Tibial nerve (tissue), 4 donors: ENCODE data around the gene KRTAP7-1. TPM values are rescaled to one million over a fixed set of nuclear protein-coding genes. Genes with fewer than 3 reads are reported as not detected.

Source experiments
- DNase-seq, 2 donors: peaks; one replicate each; pipeline ENCODE4 v3.0.0-alpha.2; 2019; ENCODE audit warnings: low spot score in 2 of 2
- H3K27ac ChIP-seq, 4 donors: fragments of 200-600 bp; sonication (generic) in 3 of 4; one replicate each; pipeline ENCODE4 v1.5.1; 2017 to 2019; ENCODE audit warnings: mild to moderate bottlenecking in 1 of 4
- H3K27me3 ChIP-seq, 2 donors: fragments of 200-600 bp; sonication (generic) in 1 of 2; one replicate each; pipeline versions ENCODE4 v1.5.1 to v1.6.0; 2017 to 2019
- H3K36me3 ChIP-seq, 3 donors: fragments of 200-600 bp; sonication (generic); one replicate each; pipeline ENCODE4 v1.5.1; 2018 to 2019
- H3K4me1 ChIP-seq, 4 donors: fragments of 200-600 bp; sonication (generic) in 3 of 4; one replicate each; pipeline ENCODE4 v1.5.1; 2017 to 2019
- H3K4me3 ChIP-seq, 4 donors: fragments of 200-600 bp; sonication (generic) in 3 of 4; one replicate each; pipeline ENCODE4 v1.5.1; 2017 to 2019; ENCODE audit warnings: mild to moderate bottlenecking in 1 of 4, moderate library complexity in 1 of 4
- H3K9me3 ChIP-seq, 4 donors: fragments of 200-600 bp; sonication (generic) in 3 of 4; one replicate each; pipeline ENCODE4 v1.5.1; 2017 to 2019
- CTCF ChIP-seq, 5 experiments: fragments of 200-600 bp in 3 of 5; fragments of 450-650 bp in 2 of 5; sonication (generic) in 3 of 5; IDR thresholded peaks; one replicate each; pipeline ENCODE4 v1.5.1; 2016 to 2019; ENCODE audit warnings: antibody characterized with exemption in 5 of 5, mild to moderate bottlenecking in 3 of 5, moderate library complexity in 2 of 5
- EP300 ChIP-seq, 2 donors: sonication (generic); formaldehyde crosslinking; IDR thresholded peaks; one replicate each; pipeline ENCODE4 v1.6.1; 2017; ENCODE audit warnings: antibody characterized with exemption in 2 of 2, mild to moderate bottlenecking in 1 of 2
- POLR2A ChIP-seq, 2 donors: fragments of 450-650 bp; IDR thresholded peaks; one replicate each; pipeline ENCODE4 v1.6.1; 2017; ENCODE audit warnings: antibody characterized with exemption in 2 of 2, mild to moderate bottlenecking in 2 of 2, moderate library complexity in 2 of 2
- WGBS, 2 donors: methylation state at CpG; one replicate each; pipeline ENCODE4 v1.1.5; 2018; 5-methylcytosine and 5-hydroxymethylcytosine counted together
- total RNA-seq, 4 donors: library from RNA; depleted of rRNA; stranded (reverse); fragments of >200 nt; gene quantifications; one replicate each; pipeline ENCODE4 v1.1.0, GENCODE V29; 2016

The KRTAP7-1 gene
- total RNA-seq, 4 donors from 2014 or later, result not detected

- no peak for DNase-seq
These were observed 9.7 kb upstream of the KRTAP7-1 start for GRCh38 chr21:30839304-30839703.

GRCh38 chr21:30838536-30838935 is 9.0 kb upstream of the KRTAP7-1 start:
- H3K27me3 ChIP-seq, result no peaks in the 10 kb centered on the region
- H3K27ac ChIP-seq, result no peak overlapping the region
- no peaks in the 10 kb centered on the region for H3K4me1 ChIP-seq
- peaks cover 0 to 7% (median 0%) of the 10 kb centered on the region in 4 donors for H3K9me3 ChIP-seq
- DNase-seq, result no peak
- no peak for TF ChIP-seq CTCF (IDR thresholded peaks at IDR 0.05)
- no peak for TF ChIP-seq POLR2A (IDR thresholded peaks at IDR 0.05)
- no peak for TF ChIP-seq EP300 (IDR thresholded peaks at IDR 0.05)
- H3K4me3 ChIP-seq, result no peak overlapping the region
- 90% methylated on average over 6 of the region's 6 CpGs for WGBS, 2 donors
- H3K36me3 ChIP-seq, result no peaks in the 10 kb centered on the region

More at GRCh38 chr21:30839304-30839703, 9.7 kb upstream of the KRTAP7-1 start:
- H3K9me3 ChIP-seq, result peaks cover 0 to 7% (median 0%) of the 10 kb centered on the region in 4 donors
- no peak overlapping the region for H3K4me3 ChIP-seq
- H3K27ac ChIP-seq, result no peak overlapping the region
- H3K27me3 ChIP-seq, result no peaks in the 10 kb centered on the region
- no peaks in the 10 kb centered on the region for H3K4me1 ChIP-seq
- TF ChIP-seq EP300 (IDR thresholded peaks at IDR 0.05) (no peak), CTCF (IDR thresholded peaks at IDR 0.05) (no peak), POLR2A (IDR thresholded peaks at IDR 0.05) (no peak)
- no peaks in the 10 kb centered on the region for H3K36me3 ChIP-seq
- 28 to 33% methylated on average over 5 of the region's 5 CpGs for WGBS, 2 donors

- WGBS, 2 donors, result 42 to 46% methylated on average over 6 of the region's 6 CpGs
- no peaks in the 10 kb centered on the region for H3K4me1 ChIP-seq
- no peak overlapping the region for H3K27ac ChIP-seq
- DNase-seq, result no peak
- H3K9me3 ChIP-seq, result peaks cover 0 to 17% (median 0%) of the 10 kb centered on the region in 4 donors
- no peaks in the 10 kb centered on the region for H3K27me3 ChIP-seq
- H3K4me3 ChIP-seq, result no peak overlapping the region
- TF ChIP-seq POLR2A (IDR thresholded peaks at IDR 0.05), result no peak
- peak in 1 of 5 experiments; percentile 19 for TF ChIP-seq CTCF (IDR thresholded peaks at IDR 0.05)
- H3K36me3 ChIP-seq, result no peaks in the 10 kb centered on the region
These were observed 1.7 kb upstream of the KRTAP7-1 start for GRCh38 chr21:30831194-30831765.

GRCh38 chr21:30818837-30819610 is 10.5 kb downstream of the KRTAP7-1 start:
- Histone ChIP-seq H3K4me1 (no peaks in the 10 kb centered on the region), H3K36me3 (no peaks in the 10 kb centered on the region), H3K27me3 (no peaks in the 10 kb centered on the region), H3K4me3 (no peak overlapping the region), H3K9me3 (no peaks in the 10 kb centered on the region), H3K27ac (no peak overlapping the region)
- 56 to 61% methylated on average over 7 of the region's 7 CpGs for WGBS, 2 donors
- no peak for DNase-seq
- TF ChIP-seq EP300 (IDR thresholded peaks at IDR 0.05) (no peak), POLR2A (IDR thresholded peaks at IDR 0.05) (no peak), CTCF (IDR thresholded peaks at IDR 0.05) (no peak)

- no peaks in the 10 kb centered on the region for H3K36me3 ChIP-seq
- WGBS, 2 donors, result 78 to 87% methylated on average over 5 of the region's 5 CpGs
- H3K4me3 ChIP-seq, result no peak within 1 kb of the TSS
- no peak for TF ChIP-seq EP300 (IDR thresholded peaks at IDR 0.05)
- no peak for TF ChIP-seq POLR2A (IDR thresholded peaks at IDR 0.05)
- no peak for TF ChIP-seq CTCF (IDR thresholded peaks at IDR 0.05)
- H3K27ac ChIP-seq, result no peak within 1 kb of the TSS
- H3K4me1 ChIP-seq, result no peaks in the 10 kb centered on the region
- no peaks in the 10 kb centered on the region for H3K9me3 ChIP-seq
- DNase-seq, result no peak
- no peaks in the 10 kb centered on the region for H3K27me3 ChIP-seq
These were observed 16.4 kb downstream of the KRTAP7-1 start, which contains the start of gene KRTAP8-1 for GRCh38 chr21:30813174-30813573. Gene KRTAP8-1 (minus strand): TSS chr21:30813274. CDS start chr21:30813220, 54 bp downstream.
